Peyer's patch (tissue), 4 donors: ENCODE data around the gene ZMYND12.

Experiments
- CTCF ChIP-seq, 6 experiments: fragments of 450-650 bp in 4 of 6; fragments of 200-600 bp in 2 of 6; sonication (generic) in 1 of 6; IDR thresholded peaks; one replicate each; pipeline ENCODE4 v1.5.1; 2017 to 2019; ENCODE audit warnings: antibody characterized with exemption in 6 of 6, mild to moderate bottlenecking in 3 of 6, moderate library complexity in 1 of 6
- POLR2A ChIP-seq, 2 donors: fragments of 450-650 bp; IDR thresholded peaks; one replicate each; pipeline ENCODE4 v1.5.1; 2017; ENCODE audit warnings: antibody characterized with exemption in 2 of 2, mild to moderate bottlenecking in 2 of 2, moderate library complexity in 2 of 2

DNA sequence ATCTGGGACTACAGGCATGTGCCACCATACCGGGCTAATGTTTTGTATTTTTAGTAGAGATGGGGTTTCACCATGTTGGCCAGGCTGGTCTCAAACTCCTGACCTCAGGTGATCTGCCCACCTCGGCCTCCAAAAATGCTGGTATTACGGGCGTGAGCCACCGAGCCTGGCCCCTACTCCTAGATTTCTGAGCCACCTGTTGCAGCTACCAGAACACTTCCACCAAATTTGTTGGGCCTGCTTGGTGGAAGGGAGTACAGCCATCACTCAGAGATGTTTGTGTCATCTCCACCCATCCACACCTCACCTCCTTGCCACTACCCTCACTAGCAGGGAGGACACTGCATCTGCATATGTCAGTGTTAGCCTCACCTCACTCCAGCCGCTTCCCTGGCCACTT is 69.8 kb downstream of the ZMYND12 start:
- TF ChIP-seq CTCF (IDR thresholded peaks at IDR 0.05) (no peak), POLR2A (IDR thresholded peaks at IDR 0.05) (no peak)
